ENCODE data around the gene PRKCI.
"Not testable (repeated sequence)": the region's sequence is repeated elsewhere in the genome, so short reads cannot be mapped to it uniquely, and the experiment has no call there.

PRKCI gene

DNA sequence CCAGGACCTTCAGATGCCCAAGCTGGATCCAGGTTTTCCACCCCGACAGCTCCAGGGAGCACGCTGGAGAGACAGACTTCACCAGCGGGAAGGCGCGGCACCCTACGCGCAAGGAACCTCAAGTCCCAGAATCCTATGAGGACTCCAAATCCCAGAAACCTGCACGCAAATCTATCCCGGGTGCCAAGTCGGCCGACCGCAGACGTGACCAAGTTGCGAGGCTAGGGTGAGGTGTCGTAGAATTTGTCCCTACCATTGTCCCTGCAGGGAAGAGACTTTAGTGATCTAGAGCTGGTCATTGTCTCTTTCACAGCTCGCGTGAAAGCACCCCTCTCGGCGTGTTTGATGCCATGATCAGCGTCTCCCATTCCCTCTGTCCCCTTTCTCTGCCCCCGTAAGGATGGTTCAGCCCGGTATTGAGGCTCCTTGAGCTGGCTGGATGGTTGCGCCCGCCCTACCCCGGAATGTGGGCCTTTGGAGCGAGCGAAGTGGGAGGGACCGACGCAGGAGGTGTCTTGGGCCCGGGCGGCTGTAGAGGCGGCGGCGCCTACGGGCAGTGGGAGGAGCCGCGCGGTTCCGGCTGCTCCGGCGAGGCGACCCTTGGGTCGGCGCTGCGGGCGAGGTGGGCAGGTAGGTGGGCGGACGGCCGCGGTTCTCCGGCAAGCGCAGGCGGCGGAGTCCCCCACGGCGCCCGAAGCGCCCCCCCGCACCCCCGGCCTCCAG is at the start of gene PRKCI:
Gene PRKCI, plus strand, starts transcription at position 501 of the 723 bp plus-strand sequence. CDS start 246 bp downstream, outside the sequence.
- DNase-seq = peak; percentile 94

DNA sequence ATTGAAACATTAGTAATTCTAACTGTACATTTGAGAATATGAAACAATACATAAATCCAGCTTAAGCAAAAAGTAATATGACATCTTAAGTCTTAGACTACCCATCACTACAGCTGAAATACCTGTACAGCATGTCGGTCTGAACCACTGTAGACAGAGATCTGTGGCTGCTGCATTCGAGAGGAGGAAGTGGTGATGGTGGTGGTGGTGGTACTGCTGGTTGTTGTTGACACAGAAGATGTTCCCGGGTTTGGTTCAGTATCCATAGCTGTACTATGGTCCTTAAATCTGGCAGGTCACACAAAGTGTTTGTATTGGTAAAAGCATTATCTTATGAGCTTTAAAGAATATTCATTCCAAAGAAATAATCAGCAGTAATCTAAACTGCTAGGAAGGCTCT is 43.6 kb upstream of the PRKCI start:
- DNase-seq = no peak

DNA sequence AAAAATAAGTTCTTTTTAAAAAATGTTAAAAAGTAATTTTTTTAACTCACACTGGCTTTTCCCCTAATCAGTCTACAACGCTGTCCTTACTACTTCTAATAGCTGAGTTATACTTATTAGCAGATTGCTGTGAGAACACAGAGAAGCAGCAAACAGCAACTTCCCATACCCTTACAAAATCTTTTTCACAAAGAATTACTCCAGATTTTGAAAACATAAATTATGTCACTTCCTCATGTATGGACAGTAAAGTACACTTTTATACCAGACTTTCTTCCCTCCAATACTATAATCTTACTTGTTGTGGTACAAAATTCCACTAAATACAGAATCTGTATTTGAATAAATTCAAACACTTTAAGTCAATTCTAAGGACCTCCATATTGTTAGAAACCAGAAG is 42.8 kb upstream of the PRKCI start:
- DNase-seq = no peak

DNA sequence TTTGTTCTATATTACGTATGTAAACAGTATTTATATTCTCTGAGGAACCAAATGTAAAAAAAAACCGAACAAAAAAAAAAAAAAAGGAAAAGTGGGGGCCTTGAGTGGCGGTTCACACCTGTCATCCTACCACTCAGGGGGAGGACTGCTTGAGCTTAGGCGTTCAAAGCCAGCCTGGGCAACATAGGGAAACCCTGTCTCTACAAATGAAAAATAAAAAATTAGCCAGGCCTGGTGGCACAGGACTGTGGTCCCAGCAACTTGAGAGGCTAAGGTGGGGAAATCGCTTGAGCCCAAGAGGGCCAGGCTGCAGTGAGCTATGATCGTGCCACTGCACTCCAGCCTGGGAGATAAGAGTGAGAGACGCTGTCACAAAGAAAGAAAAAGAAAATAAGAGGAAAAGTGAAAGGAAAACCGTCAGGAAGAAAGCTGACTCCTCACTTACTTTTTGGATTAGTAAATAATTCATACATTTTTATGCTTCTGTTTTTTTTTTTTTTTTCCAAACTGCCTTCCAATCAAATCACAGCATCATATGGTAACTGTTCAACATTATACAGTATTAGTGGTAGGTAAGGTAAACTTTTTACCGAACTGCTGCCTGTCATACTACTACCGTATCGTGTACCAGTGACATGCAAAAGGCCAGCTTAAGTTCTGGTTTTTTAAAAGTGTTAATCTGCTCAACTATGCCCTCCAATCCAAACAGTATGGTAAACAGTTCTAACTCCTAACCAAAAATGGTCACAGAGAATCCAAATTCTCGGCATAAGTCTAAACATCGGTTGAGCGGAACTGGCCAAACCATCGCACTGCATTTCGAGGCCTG is 41.9 kb upstream of the PRKCI start:
- no peak for DNase-seq

DNA sequence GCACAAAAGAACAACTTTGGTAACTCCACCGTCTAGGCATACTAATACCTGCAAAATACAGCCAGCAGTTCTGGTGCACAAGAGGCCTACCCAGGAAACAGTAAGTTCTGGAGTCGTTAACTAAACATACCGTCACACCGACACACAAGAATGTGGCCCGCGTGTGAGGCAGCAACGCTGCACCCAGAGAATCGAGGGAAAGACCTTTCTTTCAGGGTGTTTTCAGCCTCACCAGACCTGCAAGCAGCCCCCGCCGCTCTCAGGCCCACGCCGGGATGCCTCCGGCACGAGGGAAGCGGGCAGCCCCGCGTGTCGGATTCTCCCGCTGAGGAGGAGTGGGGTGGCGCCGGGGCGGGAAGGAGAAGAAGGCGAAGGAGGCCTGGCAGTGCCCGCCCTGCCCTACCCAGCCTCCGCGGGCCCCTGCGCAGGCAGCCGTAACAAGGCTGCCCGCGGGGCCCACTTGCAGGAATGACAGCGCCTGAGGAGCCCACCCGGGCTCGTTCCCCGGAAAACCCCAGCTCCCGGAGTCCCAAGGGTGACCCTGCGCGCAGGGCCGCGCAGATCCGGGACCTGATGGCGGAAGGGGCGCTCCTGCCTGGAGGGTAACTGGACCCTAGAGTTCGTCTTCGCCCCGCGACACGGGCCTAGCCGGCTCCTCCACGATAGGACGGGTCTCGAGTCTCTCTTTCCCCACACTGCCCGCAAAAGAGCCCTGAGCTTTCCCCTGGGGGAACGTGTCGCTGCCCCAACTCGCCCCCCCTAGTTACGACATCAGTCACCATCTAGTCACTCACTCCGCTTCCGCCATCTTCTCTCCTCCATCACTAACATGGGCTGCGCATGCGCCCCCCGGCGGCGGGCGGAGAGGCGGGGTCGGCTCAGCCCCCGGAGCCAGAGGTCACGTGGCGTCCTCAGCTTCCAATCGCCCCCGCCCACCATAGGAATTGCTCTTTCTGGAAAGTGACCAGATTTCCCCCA is 41.0 kb upstream of the PRKCI start, which contains the start of gene PHC3:
Gene PHC3, minus strand, starts transcription at position 826 of the 978 bp plus-strand sequence. Its CDS starts 18 bp downstream, at position 808.
- peak; percentile 79 for DNase-seq

DNA sequence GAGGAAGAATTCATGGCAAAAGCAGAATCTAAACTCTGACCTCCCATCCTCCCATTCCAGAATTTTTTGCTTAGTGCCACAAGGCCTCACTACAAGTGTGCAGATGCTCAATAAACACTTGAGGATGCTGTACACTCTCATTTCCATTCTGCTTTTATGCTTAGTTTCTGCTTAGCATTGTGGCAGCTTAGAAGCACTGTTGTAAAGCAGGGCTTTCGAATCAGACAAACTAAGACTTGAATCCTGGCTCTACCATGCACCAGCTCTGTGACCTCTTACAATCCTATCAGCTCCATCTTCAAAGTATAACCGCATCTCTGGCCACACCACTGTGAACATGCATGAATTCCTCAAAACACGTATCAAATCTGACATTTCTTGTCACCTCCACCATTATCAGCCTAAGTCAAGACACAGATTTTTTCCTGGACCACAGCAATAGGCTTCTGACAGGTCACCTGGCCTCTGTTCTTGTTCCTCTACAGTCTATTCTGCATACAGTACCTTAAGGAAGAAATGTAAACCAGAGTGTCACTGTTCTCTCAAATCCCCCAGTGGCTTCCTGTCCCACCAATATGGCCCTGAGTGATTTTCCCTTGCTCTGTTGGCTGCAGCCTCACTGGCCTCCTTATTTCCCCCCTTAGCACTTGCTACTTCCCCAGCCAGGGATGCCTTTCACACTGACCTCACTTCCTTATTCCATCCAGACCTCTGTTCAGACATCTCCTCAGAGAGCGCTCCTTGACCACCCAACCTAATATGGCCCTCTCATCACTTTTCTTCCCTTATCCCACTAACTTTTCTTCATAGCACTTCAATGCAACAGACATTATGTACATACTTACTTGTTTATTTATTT is 32.6 kb upstream of the PRKCI start:
- DNase-seq = no peak

DNA sequence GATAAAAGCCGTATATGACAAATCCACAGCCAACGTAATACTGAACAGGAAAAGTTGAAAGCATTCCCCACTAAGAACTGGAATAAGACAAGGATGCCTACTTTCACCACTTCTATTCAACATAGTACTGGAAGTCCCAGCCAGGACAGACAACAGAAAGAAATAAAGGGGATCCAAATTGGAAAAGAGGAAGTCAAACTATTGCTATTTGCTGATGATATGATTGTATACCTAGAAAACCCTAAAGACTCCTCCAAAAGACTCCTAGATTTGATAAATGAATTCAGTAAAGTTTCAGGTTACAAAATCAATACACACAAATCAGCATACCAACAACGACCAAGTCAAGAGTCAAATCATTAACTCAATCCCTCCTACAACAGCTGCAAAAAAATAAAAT is 26.5 kb upstream of the PRKCI start:
- DNase-seq = not testable (repeated sequence)

DNA sequence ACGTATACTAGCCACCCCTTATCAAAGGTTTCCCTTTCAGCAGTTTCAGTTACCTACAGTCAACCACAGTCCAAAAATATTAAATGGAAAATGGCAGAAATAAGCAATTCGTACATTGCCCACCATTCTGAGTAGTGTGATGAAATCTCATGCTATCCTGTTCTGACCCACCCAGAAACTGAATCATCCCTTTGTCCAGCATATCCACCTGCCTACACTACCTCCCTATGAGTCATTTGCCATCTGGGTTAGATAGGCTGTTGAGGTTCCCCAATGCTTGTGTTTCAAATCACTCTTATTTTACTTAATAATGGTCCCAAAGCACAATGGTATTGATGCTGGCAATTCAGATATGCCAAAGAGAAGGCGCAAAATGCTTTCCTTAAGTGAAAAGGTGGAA is 25.4 kb upstream of the PRKCI start:
- no peak for DNase-seq

DNA sequence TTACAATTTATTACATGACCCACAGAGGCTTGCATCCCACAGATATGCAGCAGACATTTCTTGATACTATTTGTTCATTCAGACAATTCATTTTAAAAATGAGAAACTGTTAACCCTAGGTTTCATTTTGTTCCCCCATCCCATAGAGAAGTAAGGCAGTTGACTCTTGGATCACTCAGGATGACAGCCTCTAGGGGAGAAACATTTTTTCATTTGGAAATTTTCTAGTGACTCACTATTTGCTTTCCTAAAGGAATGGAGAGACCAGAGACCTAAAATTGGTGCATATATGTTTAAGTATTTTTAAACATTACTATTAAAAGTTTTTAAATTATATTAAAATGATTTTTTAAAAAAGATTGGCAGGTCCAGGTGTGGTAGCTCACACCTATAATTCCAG is 21.2 kb upstream of the PRKCI start:
- no peak for DNase-seq

DNA sequence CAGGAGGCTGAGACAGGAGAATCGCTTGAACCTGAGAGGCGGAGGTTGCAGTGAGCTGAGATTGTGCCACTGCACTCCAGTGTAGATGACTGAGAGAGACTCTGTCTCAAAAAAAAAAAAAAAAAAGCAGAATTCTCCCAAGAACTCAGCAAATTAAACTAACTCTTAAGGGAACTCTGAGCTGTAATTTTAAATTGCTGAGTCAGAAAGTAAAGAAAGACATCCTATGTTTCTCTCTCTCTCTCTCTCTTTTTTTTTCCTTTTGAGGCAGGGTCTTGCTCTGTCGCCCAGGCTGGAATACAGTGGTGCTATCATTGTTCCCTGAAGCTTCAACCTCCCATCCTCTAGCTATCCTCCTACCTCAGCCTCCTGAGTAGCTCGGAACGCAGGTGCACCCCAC is 20.7 kb upstream of the PRKCI start:
- DNase-seq = no peak

DNA sequence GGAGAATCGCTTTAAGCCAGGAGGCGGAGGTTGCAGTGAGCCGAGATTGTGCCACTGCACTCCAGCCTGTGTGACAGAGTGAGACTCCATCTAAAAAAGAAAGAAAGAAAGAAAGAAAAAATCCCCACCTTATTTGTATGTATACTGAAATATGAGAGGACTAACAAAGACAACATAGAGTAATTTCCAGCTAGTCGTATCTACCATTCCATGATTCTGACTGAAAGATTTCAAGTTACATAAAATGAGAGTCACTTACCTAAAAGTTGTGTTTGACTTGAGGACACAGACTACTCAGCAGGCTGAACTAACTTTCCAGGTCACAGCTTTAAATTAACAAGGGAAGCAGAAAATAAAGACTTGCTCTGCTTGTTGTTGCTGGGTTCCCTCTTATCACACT is 18.8 kb upstream of the PRKCI start:
- no peak for DNase-seq

DNA sequence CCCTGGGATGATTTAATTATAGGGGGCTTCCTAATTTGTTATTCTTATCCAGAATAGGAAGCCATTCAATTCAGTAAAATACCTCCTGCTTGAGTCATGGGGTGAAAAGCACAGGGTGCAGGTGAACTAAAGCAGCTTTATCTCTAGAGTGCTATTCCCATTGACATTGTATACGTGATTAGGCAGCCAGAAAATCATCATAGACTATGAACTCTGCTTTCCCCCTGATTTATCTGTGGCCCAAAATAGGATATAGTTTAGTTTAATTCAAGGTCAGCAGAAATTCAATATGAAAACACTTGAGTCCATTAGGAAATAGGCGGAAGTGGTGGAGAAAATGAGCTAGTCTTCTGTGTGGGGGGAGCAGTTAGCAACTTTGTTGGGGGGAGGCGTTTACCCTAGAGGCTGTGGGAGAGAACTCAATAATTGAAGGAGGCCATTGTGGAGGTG is 18.2 kb upstream of the PRKCI start:
- no peak for DNase-seq

DNA sequence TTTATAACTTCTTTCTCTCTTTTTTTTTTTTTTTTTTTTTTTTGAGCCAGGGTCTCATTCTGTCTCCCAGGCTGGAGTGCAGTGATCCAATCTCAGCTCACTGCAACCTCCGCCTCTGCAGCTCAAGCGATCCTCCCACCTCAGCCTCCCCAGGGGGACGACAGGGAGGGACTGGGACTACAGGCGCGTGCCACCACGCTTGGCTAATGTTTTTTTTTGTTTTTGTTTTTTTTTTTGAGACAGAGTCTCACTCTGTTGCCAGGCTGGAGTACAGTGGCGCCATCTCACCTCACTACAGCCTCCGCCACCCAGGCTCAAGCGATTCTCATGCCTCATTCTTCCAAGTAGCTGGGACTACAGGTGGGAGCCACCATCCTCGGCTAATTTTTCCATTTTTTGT is 17.7 kb upstream of the PRKCI start:
- DNase-seq = no peak

DNA sequence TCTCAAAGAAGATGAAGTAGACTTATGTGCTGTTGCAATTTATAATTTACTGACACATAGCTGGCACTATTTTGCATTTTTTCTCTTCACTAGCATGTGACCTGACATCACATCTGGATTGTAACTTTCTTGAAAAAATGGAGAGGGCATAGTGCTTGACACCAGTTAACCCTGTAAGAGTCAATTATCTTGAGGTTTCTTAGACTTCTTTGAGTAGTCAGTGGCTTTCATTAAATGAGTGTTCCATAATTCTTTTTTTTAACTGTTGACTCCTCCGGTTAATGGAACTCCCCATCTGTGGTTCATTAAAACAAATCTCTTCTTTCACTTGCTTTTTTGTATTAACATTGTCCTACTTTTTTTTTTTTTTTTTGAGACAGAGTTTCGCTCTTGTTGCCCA is 16.9 kb upstream of the PRKCI start:
- DNase-seq = no peak

DNA sequence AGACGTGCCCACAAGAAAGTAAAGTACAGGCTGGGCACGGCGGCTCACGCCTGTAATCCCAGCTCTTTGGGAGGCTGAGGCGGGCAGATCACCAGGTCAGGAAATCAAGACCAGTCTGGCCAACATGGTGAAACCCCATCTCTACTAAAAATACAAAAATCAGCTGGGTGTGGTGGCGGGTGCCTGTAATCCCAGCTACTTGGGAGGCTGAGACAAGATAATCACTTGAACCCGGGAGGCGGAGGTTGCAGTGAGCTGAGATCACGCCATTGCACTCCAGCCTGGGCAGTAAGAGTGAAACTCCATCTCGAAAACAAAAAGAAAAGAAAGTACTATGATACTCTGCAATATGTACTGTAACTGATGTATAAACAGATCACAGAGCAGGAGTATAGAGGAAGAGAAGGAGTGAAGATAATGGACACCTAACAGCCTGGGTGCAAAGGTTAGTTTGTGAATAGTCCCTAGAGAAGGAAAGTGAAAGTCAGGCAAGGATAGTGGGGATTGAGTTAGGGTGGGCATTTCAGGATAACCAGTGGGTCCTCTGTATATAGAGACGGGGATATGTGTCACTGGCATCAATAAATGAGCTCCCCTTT is 16.0 kb upstream of the PRKCI start:
- not testable (repeated sequence) for DNase-seq

DNA sequence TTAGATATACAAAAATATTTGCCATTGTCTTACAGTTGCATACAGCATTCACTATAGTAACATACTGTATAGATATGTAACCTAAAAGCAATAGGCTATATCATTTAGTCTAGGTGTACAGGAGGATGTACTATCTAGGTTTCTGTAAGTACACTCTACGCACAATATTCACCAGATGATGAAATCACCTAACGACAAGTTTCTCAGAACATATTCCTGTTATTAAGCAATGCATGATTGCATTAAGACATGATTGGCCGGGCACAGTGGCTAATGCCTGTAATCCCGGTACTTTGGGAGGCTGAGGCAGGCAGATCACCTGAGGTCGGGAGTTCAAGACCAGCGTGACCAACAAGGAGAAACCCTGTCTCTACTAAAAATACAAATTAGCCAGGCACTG is 14.5 kb upstream of the PRKCI start:
- DNase-seq = no peak

DNA sequence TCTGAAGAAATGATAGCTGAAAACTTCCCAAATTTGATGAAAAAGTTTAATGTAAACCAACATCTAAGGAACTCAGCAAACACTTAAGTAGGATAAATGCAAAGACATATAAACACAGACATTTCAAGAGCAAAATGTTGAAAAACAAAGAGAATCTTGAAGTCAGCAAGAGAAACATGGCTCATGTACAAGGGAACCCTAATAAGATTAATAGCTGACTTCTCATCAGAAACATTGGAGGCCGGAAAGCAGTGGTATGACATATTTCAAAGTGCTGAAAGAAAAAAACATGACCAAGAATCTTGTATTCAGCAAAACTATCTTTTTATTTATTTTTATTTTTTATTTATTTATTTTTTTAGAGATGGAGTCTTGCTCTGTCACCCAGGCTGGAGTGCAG is 10.6 kb upstream of the PRKCI start:
- DNase-seq = no peak

DNA sequence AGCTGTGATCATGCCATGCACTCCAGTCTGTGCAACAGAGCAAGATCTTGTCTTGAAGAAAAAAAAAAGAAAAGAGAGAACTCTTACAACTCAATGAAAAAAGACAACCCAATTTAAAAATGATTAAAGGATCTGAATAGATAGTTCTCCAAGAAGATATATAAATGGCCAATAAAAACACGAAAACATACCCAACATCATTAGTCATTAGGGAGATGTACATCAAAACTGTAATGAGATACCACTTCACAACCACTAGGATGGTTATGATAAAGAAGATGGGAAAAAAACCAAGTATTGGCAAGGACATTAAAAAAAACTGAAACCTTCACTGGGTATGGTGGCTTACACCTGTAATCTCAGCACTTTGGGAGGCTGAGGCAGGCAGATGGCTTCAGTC is 2.4 kb upstream of the PRKCI start:
- DNase-seq = no peak

DNA sequence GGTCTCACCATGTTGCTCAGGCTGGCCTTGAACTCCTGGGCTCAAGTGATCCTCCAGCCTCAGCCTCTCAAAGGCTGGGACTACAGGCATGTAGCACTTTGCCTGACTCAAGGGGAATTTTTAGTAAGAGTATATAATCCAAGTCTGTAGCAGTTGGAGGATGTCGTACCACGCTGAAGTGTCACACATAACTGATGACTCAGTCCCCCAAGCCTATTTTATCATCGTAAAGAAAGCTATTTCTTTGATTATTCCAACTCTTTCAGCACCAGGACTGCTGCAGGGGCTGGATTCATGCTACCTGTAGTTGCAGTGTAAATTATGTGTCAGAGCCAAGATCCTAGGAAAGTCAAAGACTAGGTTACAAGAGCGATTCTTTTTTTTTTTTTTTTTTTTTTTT is 1.4 kb upstream of the PRKCI start:
- DNase-seq = no peak

DNA sequence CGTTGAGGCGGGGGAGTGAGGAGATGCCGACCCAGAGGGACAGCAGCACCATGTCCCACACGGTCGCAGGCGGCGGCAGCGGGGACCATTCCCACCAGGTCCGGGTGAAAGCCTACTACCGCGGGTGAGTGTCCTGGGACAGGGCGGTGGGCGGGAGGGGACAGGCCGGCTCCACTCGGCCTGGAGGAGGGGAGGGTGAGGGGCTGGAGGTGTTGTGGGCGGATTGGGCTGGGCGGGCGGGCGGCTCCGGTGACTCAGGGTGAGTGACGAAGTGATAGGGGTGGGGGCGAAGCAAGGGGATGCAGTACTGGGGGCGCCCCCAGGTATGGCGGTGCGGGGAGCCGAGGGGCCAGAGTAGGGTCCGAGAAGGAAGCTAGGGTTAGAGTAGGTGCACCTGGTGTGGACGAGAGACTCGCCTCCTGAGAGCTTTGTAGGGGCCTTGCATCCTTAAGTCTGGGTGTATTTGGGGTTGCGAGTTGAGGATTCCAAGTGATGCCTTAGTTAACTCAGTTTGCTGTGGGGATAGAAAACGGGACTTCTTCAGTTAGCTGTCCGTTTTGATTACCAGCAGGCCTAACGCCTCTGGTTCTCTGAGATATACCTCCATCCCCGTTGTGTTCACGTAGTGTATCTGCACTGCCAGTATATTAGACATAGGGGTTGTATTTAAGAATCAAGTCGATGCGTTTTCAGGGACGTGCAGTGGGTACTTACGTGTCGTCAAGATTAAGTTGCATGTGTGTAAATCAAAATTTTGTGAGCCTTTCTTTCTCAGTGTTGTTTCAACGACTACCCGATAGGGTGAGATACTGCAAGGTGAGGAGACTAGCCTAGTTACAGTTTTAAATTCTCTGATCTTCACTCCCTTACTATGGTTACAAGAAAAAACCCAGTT is 670 bp downstream of the PRKCI start:
- no peak for DNase-seq

Measured in DMS79 (cell line).